K562 (cell line): ENCODE measurements around the gene DGAT2. TPM values are rescaled to one million over a fixed set of nuclear protein-coding genes. Genes with fewer than 3 reads are reported as not detected.

Experiments
- CHD2 ChIP-seq: IDR thresholded peaks from 2 replicates; pipeline ENCODE4 v1.6.1; 2011; ENCODE audit warnings: low read depth, low read length
- E2F5 ChIP-seq: sonication (generic); formaldehyde crosslinking; IDR thresholded peaks from 2 replicates; pipeline ENCODE4 v1.8.0; 2022; ENCODE audit warnings: mild to moderate bottlenecking, missing genetic modification reagents
- ERF ChIP-seq: fragments of 450-650 bp; formaldehyde crosslinking; IDR thresholded peaks from 2 replicates; pipeline ENCODE4 v1.4.0; 2020; ENCODE audit warnings: mild to moderate bottlenecking, mixed read lengths
- NKRF ChIP-seq: fragments of 450-650 bp; IDR thresholded peaks from 2 replicates; pipeline ENCODE4 v1.6.1; 2016; ENCODE audit warnings: borderline replicate concordance
- TAL1 ChIP-seq: fragments of 450-650 bp; IDR thresholded peaks from 2 replicates; pipeline ENCODE4 v1.6.1; 2016; ENCODE audit warnings: mild to moderate bottlenecking
- UBTF ChIP-seq, 2 experiments: IDR thresholded peaks; 2 replicates each; pipeline ENCODE4 v1.6.1; 2012; ENCODE audit warnings: improper control_type of control experiment in 2 of 2, low read depth in 2 of 2, low read length in 2 of 2, borderline replicate concordance in 1 of 2
- polyA plus RNA-seq, 8 experiments: library from polyadenylated mRNA; depleted of rRNA in 4 of 8; stranded (reverse) in 5 of 8; unstranded in 3 of 8; fragments of >200 nt; fragmentation: Nextera tagmentation in 2 of 8; fragmentation: Illumina TruSeq in 1 of 8; extraction: Ambion mirVana in 2 of 8; extraction: Trizol in 1 of 8; gene quantifications; 2 replicates each; pipeline versions ENCODE4 v1.2.1 to v1.2.3, GENCODE V29; 2011 to 2014; ENCODE audit warnings: inconsistent platforms in 1 of 8, missing spikeins in 1 of 8
- total RNA-seq, 7 experiments: library from RNA; depleted of rRNA in 6 of 7; stranded (reverse); fragments of >200 nt in 6 of 7; fragmentation: Illumina TruSeq in 2 of 7; extraction: Trizol in 2 of 7; gene quantifications; 2 replicates each; pipeline versions ENCODE4 v1.2.1 to v1.2.3, GENCODE V29; 2011 to 2021; ENCODE audit warnings: low replicate concordance in 1 of 7
- TF ChIP-seq, protein P1 (sequence below): fragments of 450-650 bp; IDR thresholded peaks from 2 replicates; pipeline ENCODE4 v1.6.1; 2016; ENCODE audit warnings: mild to moderate bottlenecking, moderate library complexity

DGAT2 gene
- total and polyA plus RNA-seq, 9 of the 15 experiments (the other 6 are each of a cell fraction or from before 2014, with no cell fraction given) = 0.68 to 2.8 (median 1.8) TPM

GRCh38 chr11:75816561-75817239 is 48.1 kb downstream of the DGAT2 start (continued):
- TF ChIP-seq, protein P1, sequence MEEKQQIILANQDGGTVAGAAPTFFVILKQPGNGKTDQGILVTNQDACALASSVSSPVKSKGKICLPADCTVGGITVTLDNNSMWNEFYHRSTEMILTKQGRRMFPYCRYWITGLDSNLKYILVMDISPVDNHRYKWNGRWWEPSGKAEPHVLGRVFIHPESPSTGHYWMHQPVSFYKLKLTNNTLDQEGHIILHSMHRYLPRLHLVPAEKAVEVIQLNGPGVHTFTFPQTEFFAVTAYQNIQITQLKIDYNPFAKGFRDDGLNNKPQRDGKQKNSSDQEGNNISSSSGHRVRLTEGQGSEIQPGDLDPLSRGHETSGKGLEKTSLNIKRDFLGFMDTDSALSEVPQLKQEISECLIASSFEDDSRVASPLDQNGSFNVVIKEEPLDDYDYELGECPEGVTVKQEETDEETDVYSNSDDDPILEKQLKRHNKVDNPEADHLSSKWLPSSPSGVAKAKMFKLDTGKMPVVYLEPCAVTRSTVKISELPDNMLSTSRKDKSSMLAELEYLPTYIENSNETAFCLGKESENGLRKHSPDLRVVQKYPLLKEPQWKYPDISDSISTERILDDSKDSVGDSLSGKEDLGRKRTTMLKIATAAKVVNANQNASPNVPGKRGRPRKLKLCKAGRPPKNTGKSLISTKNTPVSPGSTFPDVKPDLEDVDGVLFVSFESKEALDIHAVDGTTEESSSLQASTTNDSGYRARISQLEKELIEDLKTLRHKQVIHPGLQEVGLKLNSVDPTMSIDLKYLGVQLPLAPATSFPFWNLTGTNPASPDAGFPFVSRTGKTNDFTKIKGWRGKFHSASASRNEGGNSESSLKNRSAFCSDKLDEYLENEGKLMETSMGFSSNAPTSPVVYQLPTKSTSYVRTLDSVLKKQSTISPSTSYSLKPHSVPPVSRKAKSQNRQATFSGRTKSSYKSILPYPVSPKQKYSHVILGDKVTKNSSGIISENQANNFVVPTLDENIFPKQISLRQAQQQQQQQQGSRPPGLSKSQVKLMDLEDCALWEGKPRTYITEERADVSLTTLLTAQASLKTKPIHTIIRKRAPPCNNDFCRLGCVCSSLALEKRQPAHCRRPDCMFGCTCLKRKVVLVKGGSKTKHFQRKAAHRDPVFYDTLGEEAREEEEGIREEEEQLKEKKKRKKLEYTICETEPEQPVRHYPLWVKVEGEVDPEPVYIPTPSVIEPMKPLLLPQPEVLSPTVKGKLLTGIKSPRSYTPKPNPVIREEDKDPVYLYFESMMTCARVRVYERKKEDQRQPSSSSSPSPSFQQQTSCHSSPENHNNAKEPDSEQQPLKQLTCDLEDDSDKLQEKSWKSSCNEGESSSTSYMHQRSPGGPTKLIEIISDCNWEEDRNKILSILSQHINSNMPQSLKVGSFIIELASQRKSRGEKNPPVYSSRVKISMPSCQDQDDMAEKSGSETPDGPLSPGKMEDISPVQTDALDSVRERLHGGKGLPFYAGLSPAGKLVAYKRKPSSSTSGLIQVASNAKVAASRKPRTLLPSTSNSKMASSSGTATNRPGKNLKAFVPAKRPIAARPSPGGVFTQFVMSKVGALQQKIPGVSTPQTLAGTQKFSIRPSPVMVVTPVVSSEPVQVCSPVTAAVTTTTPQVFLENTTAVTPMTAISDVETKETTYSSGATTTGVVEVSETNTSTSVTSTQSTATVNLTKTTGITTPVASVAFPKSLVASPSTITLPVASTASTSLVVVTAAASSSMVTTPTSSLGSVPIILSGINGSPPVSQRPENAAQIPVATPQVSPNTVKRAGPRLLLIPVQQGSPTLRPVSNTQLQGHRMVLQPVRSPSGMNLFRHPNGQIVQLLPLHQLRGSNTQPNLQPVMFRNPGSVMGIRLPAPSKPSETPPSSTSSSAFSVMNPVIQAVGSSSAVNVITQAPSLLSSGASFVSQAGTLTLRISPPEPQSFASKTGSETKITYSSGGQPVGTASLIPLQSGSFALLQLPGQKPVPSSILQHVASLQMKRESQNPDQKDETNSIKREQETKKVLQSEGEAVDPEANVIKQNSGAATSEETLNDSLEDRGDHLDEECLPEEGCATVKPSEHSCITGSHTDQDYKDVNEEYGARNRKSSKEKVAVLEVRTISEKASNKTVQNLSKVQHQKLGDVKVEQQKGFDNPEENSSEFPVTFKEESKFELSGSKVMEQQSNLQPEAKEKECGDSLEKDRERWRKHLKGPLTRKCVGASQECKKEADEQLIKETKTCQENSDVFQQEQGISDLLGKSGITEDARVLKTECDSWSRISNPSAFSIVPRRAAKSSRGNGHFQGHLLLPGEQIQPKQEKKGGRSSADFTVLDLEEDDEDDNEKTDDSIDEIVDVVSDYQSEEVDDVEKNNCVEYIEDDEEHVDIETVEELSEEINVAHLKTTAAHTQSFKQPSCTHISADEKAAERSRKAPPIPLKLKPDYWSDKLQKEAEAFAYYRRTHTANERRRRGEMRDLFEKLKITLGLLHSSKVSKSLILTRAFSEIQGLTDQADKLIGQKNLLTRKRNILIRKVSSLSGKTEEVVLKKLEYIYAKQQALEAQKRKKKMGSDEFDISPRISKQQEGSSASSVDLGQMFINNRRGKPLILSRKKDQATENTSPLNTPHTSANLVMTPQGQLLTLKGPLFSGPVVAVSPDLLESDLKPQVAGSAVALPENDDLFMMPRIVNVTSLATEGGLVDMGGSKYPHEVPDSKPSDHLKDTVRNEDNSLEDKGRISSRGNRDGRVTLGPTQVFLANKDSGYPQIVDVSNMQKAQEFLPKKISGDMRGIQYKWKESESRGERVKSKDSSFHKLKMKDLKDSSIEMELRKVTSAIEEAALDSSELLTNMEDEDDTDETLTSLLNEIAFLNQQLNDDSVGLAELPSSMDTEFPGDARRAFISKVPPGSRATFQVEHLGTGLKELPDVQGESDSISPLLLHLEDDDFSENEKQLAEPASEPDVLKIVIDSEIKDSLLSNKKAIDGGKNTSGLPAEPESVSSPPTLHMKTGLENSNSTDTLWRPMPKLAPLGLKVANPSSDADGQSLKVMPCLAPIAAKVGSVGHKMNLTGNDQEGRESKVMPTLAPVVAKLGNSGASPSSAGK = 0 out of 2 replicates have a peak, but pooled peaks have one; percentile 7
- TF ChIP-seq NKRF (peak; percentile 55; the same call in 1 of the 2 replicates), TAL1 (peak; percentile 21; the same call in 1 of the 2 replicates), ERF (CRISPR knock-in tag) (no peak), UBTF (IDR thresholded peaks at IDR 0.05; ENCODE audit: borderline replicate concordance in 1 of 2, low read depth in 2 of 2, low read length in 2 of 2) (0 out of 4 replicates have a peak, but pooled peaks of 1 of the 2 experiments have one; percentile 40), CHD2 (no peak), E2F5 (no peak)
